Breast epithelium (tissue), 3 donors: ENCODE results near the gene FER.
"Not testable (repeated sequence)": the region's sequence is repeated elsewhere in the genome, so short reads cannot be mapped to it uniquely, and the experiment has no call there.

Experiments used
- POLR2AphosphoS5 ChIP-seq, 3 donors: sonication (generic); formaldehyde crosslinking; IDR thresholded peaks; one replicate each; pipeline ENCODE4 v1.6.1; 2017; ENCODE audit warnings: antibody characterized with exemption in 3 of 3
- TF ChIP-seq, protein P1 (sequence below), 3 donors: fragments of 450-650 bp; IDR thresholded peaks; one replicate each; pipeline ENCODE4 v1.5.1; 2016 to 2017; ENCODE audit warnings: antibody characterized with exemption in 3 of 3, mild to moderate bottlenecking in 3 of 3, moderate library complexity in 3 of 3

DNA sequence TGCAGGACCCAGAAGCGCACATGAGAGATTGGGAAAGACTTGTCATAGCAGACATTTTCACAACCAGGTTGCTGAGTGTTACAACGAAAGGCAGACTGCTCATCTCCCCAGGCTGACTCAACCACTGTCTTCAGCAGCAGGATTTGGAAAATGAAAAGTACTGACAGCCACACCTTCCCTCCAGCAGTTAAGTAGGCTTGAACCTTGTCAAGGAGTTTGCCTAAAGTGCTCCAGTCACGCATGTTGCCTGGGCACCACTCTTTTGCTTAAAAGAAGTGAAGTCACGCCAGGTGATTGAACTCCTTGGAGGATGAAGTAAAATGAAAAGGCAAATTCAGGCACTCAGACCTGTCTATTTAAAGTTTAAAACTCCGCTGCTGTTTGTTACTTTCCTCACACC lies 304.5 kb downstream of the FER start:
- TF ChIP-seq, protein P1, sequence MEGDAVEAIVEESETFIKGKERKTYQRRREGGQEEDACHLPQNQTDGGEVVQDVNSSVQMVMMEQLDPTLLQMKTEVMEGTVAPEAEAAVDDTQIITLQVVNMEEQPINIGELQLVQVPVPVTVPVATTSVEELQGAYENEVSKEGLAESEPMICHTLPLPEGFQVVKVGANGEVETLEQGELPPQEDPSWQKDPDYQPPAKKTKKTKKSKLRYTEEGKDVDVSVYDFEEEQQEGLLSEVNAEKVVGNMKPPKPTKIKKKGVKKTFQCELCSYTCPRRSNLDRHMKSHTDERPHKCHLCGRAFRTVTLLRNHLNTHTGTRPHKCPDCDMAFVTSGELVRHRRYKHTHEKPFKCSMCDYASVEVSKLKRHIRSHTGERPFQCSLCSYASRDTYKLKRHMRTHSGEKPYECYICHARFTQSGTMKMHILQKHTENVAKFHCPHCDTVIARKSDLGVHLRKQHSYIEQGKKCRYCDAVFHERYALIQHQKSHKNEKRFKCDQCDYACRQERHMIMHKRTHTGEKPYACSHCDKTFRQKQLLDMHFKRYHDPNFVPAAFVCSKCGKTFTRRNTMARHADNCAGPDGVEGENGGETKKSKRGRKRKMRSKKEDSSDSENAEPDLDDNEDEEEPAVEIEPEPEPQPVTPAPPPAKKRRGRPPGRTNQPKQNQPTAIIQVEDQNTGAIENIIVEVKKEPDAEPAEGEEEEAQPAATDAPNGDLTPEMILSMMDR (IDR thresholded peaks at IDR 0.05): not testable (repeated sequence)
- not testable (repeated sequence) for TF ChIP-seq POLR2AphosphoS5 (IDR thresholded peaks at IDR 0.05)
